Glomerular visceral epithelial cell (primary cell): ENCODE results near the gene RIMS1.
"Not testable (repeated sequence)": the region's sequence is repeated elsewhere in the genome, so short reads cannot be mapped to it uniquely, and the experiment has no call there.

Experiments
- DNase-seq: peaks from one replicate; pipeline ENCODE4 v3.0.0-alpha.2; 2016; ENCODE audit errors: extremely low spot score

Gene RIMS1

DNA sequence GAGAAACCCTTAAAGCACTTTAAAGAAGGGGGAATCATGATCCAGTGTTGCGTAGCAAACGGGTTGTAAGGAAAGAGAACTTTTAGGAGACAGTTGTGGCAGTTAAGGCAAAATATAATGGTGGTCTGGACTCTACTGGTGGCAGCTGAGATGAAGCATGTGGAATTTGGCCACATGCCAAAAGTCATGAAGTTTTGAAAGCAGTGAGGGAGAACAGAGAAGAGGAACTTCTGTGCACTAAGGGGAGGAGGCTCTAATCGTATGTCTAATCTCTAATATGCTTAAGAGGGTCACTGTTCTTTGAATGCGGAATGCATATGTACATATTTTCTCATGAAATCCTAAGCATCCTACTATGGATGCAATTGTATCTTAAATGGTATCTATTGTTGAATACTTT, 91.5 kb downstream of the RIMS1 start:
- peak; percentile 15 for DNase-seq

DNA sequence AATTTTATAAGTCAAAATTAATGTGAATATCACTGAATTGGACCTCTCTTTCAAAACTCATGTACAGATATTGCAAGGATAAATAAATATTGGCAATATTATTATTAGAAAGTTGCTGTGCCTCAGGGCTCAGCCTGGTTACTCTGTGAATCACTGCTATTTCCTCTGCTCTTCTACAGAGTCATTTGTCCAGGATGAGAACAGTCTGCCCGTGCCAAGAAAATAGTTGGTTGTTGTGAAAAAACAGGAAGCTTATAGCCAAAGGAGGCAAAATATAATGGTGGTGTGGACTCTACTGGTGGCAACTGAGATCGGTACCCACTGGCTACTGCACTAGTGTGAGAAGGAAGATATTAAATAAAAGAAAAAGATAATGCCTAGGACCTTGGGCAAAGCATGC, 93.6 kb downstream of the RIMS1 start:
- no peak for DNase-seq

DNA sequence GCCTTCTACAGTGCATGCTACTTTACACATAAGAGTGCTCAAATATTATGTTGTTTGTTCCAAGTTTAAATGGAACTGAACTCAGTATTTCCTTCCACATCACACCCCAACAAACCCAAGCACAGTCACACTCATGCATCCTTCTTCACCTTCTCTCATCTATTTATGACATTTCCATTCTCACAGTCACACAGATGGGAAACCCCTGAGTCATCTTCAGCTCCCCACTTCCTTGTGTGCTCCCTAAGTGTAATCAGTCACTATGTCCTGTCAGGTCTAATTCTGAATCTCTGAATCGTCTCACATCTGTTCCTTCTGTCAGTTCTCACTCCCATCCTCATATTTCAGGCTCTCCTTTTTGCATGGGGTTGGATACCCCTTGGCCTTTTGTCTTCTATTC, 96.0 kb downstream of the RIMS1 start:
- DNase-seq, result peak; percentile 42

DNA sequence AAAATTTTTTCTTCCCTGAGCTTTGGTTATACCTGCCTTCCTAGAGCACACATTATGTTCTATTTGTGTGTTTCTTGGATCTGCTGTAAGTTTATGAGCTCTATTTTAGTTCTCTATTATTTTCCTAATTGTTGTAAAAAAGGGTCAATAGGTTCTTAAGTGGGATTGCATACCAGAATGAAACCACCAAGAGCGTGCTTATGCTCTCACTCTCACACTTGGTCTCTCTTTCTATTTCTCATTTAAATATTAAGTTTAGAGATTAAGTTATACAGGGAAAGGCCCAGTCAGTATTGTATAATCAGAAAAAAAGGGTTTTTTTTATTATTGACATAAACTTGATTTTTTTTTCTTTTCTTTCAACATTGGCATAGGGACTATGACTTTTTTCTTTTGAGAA, 96.8 kb downstream of the RIMS1 start:
- no peak for DNase-seq

DNA sequence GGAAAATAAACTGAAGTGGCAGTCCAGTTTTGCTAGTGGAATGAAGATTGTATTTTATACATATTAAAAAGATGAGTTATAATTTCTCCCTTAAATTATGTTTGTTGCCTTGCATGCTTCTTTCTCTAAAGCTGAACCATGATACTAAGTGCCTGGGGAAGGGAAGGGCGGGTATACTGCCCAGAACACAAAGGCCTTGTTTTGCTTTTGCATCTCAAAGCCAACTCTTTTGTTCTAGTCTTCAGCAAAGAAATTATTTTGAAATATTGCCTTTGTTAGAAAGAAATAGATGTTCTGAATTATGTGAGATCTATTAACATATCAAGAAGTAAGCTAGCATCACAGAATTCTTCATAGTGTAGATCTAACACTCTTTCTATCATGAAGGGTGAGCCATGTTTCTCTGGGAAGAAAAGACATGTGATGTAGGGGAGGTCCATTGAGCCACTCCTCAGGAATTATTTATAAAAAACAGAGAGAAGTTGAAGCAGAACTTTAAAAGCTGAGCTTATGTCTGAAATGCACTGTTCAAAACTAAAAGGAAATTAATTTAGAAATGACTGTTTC, 108.4 kb downstream of the RIMS1 start:
- no peak for DNase-seq

DNA sequence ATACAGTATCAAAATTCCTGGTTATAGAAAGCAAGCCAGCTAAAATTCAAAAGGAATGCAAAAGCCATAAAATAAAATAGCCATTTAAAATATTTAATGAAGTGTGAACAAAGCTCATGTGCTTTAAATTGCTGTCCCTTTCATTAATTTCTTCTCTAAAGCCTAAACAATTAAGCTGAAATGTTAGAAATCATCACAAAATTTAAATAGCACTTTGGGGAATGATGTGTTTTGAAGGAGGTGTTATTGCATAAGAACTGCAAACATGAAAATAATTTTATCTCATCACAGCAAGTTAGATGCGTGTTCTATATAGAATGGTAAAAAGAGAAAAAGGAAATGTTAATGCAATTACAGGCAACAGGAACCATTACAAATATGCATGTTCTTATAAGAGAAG, 111.0 kb downstream of the RIMS1 start:
- no peak for DNase-seq

DNA sequence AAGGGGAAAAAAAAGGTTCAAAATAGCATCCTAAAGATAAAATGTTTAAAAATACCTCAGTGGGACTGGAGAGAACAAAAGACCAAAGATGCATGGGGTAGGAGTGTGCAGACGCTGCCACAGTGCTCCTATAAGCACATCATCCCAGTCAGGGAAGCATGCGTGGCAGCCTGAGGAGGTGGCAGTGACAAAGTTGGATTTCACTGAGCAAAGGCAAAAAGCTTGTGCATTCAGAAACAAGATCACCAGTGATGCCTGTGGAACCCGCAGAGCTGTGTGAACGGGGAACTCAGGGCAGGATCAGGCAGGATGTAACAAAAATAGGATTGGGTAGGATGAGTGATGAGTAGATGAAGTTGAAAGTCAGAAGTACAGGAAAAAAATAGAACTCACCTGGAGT, 116.1 kb downstream of the RIMS1 start:
- DNase-seq, result no peak

DNA sequence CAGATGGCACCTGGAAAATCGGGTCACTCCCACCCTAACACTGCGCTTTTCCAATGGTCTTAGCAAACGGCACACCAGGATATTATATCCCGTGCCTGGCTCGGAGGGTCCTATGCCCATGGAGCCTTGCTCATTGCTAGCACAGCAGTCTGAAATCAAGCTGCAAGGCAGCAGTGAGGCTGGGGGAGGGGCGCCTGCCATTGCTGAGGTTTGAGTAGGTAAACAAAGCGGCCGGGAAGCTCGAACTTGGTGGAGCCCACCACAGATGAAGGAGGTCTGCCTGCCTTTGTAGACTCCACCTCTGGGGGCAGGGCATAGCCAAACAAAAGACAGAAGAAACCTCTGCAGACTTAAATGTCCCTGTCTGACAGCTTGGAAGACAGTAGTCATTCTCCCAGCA, 120.2 kb downstream of the RIMS1 start:
- DNase-seq, result not testable (repeated sequence)

DNA sequence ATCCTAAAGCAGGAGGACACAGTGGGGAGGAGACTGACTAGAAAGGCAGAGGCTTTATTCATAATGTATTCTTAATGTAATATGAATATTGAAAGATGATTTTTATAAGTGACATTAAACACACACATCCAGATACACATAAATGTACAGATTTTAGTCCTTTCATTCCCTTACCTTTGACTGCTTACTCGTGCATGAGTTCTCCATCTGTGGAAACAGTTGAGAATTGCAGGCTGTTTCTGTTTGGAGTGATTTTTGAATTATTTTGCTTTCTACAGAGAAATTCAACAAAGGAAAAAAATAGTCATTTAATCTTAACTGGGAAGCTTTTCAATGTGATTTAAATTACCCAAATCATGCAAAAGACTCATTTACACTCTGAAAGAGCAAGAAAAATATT, 136.5 kb downstream of the RIMS1 start:
- no peak for DNase-seq

DNA sequence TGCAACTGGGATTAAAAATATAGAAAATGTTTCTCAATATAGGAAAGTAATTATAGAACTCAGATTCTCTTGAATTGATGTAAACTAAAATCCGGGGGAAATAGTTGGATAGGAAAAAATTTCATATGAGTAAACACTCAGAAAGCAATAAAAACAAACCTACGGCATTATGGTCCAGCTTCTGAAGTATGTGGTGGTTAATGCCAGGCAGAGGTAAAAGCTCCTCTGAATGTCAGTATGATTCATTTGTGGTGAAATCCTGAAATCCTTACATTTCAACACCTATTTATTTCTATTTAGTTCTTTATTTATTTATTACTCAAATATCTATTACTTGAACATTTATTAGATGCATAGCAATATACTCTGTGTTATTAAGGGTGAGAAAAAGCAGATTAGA, 145.1 kb downstream of the RIMS1 start:
- peak; percentile 62 for DNase-seq

DNA sequence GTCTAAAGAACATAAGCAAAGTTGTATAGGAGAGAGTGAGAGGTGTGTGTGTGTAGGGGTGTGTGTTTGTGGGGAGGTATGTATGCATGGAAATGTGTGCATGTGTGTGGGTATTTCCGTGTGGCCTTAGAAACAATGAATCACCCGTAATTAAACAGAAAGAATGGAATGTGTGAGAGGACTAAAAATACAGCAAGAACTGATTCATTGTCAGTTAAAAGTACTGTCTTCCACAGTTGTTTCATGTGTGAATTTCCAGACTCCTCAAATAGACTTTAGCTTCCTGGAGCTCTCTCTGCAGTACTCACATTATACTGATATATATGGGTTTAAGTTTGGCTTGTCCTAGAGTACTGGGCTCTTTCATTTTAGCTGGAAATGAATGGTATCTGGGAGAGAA, 145.7 kb downstream of the RIMS1 start:
- DNase-seq, result peak; percentile 80

DNA sequence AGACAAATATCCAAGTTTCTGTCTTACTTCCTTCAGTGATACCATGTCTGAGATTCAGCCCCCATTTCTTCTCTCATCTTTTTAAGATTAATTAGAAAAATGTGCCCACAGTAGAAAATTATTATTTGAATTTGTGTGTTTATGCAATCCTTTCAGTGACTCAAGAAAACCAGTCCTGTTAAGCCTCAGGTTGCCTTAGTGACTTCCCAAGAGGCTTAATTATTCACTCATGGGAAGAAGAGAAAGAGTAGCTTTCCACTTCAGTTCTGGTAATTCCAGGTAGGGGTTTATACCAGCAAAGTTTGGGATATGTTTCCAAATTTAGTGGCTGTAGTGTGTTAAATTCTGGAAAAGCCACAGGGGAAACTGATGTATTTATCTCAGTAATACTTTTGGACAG, 149.1 kb downstream of the RIMS1 start:
- peak; percentile 38 for DNase-seq

DNA sequence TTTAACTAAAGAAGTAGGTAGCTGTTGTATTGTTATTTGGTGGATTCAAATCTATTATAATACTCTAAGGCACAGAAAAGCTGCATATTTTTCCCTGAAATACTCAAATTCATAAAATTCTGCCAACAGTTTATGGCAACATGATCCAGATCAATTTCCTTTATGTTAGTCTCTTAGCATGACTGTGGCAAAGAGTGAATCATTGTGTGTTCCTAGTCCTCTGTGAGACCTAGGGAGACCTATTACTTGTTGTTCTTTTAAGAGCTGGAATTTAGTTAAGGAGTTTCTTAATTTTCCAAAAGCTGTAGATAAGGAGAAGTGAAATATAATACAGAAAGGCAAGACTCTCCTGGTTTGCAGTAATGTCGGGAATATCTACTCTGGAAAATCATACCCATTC, 149.6 kb downstream of the RIMS1 start:
- peak; percentile 2 for DNase-seq

DNA sequence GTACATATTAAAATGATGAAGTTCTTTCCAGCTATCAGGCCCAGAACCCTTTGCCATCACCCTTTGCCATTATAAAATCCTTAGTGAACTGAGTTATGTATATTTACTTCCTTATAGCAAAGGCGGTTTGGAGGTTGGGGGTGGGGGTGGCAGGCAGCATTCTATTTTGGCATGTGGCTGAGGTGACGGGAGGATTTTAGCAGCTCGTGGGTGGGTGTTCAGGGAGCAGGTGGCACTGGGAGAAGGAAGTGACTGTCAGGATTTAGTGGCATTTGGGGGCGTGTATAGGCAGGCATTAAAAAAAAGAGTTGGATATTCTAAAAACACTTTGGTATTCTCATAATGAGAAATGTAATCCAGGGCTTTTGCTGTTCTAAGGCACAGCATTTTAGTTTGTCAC, 150.7 kb downstream of the RIMS1 start:
- DNase-seq, result no peak

DNA sequence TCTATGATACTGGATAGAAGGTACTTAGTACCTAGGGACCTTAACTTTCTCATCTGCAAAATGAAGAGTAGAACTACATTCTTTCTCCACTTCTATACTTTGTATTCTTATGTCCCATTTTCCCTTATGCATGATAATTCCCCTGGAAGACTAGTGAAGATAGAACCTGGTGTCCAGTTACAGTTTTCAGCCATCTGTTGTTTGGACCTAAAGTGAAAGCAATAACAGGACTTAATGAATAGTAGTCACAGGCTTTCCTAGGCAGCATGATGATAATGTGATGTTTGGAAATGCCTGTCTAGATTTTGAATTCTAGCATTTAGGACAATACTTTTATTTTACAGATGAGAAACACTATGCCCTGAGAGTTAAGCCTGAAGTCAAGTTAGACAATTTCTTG, 153.8 kb downstream of the RIMS1 start:
- DNase-seq, result no peak

DNA sequence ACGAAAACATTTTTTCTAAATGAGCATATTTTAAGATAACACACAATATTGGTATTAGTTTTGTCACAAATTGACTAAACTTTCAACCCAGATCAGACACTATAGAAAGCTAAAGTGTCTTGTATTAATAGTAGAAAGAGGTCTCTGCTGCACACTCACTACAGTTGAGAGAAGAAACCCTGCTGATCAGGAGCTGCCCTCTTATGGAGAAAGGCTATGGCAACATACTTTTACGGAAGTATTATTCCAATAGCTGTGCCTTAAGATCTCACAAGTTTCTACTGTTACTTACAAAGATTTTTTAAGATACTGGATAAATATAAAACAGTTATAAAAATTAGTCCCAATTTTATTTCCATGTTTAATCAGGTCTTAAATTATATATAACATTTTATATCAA, 155.7 kb downstream of the RIMS1 start:
- peak; percentile 15 for DNase-seq

DNA sequence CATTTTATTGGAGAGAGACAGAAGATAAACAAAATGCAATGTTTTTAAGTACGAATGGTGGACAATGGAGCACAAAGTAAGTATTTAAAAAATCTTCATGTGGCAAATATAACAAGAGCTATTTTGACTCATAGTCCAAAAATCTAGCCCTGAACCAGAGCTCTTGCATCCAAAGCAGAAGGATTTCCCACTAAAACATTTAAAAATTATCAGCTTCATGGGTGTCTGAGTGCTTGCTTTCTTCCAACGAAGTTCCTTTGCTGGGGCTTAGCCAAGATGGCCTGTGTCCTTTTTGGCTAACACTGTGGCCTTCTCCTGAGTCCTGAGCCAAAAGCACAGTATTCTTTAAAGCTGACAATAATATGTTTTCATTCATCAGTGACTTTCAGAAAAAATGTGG, 161.7 kb downstream of the RIMS1 start:
- DNase-seq, result no peak

DNA sequence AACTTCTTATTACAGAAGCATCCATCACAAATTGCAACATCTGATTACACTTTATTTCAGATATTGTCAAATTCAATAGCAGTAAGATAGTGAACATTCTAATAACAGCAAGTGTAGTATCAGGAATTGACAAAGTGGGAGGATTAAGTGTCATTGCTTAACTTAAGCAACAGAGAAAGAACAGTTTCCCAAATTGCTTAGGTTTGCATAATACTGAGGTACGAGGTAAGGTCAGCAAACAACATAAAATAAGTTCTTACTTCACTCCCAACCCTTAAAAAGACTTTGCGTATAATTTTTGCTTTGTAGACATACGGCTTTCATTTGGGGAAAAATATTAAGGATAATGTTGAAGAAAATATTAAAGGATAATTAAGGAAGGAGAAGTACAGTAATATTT, 163.0 kb downstream of the RIMS1 start:
- no peak for DNase-seq

DNA sequence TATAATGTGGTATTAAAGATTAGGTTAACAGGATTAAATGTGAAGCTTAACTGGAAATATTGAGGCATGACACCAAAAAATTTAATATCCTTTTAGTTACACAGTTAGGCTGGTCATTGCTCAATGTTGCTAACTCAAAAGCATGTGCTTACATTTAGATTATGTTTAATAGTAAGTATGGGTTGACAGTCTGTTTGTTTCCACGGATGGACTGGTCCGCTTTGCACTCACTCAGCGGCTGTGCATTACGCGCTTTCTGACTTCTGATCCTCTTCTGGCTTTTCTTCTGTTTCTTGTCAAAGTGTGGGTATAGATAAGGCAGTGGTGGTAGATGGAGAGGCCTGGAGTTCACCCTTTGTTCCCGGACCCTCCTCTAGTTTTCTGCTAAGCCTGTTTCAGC, 174.9 kb downstream of the RIMS1 start:
- DNase-seq, result no peak

DNA sequence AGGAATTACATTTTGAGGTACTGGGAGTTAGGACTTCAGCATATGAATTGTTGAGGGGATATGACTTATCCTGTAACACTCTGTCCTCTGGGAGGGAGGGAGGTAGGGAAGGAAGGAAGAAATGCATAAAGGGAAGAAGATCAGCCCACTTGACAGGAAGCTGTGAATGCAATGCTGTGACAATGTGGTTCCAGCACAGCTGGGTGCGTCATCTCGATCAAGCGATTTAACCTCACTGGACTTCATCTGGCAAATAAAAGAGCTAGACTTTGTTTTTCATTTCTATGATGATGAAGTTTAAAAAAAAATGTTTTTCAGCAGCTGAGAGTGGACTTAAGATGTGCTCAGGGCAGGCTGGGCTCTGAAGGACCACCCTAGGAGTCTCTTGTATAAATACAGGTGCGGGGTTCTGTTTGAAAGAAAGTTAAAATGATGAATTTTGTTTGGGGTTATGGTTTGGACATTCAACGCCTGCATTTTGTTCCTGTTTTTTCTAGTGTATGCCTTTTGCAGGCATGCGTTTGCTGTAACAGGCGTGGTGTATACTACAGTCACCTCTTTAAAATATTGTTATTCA, 178.1 kb downstream of the RIMS1 start:
- no peak for DNase-seq

DNA sequence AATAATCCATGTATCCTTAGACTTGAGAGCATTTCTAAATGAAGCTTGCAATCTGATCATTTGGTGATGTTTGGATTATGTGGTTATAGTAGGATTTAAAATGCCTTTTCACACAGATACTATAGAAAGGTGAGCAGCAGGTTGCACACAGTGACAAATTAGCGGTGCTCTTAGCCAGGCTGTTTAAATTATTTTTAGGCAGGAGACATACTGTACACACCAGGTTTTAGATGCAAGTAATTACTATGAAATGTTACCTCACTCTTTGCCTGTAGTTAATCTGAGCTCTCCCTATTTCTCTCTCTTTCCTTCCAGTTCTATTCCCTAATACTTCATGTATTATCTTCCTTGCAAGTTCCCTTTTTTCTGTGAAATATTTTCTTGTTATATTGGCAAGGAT, 191.7 kb downstream of the RIMS1 start:
- no peak for DNase-seq

DNA sequence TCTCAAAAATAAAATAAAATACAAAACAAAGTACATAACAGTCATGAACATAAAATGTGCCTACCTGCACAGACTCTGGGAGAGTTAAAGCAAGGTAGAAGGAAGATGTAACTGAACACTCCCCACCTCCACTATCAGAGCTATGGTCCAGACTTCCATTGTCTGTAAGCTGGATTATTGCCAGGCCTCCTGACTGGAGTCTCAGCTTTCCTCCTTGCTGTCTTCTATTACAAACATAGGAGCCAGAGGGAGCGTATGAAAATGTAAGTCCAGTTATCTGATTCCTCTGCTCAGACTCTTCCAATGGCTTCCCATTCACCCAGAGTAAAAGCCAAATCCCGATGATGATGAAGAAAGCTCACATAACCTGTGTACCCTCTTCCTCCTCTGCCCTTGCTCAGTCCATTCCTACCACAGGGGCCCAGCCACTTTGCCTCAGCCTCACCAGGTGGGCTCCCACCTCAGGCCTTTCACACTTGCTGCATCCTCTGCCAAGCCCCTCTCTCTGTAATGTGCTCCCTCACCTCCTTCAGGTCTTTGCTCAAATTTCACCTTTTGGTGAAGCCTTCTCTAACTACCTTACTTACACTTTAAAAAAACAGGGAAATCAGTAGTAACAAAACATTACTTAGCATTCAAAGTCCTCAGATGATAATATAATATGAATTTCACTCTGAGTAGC, 194.1 kb downstream of the RIMS1 start:
- no peak for DNase-seq

DNA sequence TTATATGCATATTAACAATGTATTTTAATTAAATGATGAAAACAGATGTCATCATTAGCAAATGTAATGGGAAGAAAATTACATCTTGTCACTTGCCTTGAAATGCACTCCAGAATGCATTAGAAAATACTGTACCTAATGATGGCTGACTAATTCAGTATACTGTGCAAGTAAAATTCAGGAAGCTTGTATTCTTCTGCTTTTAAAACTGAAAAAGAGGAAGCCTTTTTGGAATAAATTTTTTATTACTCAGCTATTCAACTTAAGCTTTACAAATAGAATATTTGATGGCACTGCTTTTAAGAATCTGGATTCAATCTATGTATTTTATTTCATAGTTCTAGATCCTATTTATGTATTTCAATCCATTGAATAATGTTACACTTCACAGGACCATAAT, 195.5 kb downstream of the RIMS1 start:
- DNase-seq, result no peak

DNA sequence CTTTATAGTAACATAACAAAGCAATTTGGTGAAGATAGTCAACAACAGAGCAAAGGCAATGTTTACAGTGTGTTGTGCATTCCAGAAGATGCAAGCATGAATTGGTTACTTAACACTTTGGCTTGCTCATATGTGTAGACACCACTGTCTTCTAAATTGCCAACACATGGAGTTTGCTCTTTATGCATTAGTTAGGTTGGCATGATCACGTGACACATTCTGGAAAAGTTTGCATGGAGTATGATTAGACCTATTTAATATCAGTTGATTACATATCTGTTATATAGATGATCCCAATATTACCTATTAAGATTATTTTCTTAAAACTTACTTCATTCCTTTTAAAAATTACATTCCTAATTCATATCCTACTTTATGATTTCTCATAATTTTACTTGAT, 197.6 kb downstream of the RIMS1 start:
- no peak for DNase-seq
